HepG2 (cell line): ENCODE results near the gene STAP2. TPM values are rescaled to one million over a fixed set of nuclear protein-coding genes. Genes with fewer than 3 reads are reported as not detected.

Source experiments
- ATAC-seq: fragments of 200-7000 bp; cut with Tn5 transposase; 3 replicates; pipeline ENCODE4 v1.9.1; 2020; ENCODE audit warnings: mild to moderate bottlenecking, moderate library complexity
- BruUV-seq: library from RNA; stranded (reverse); fragments of 400-500 nt; replicated peaks from 2 replicates; lab custom pipeline; 2021; lab: Mats Ljungman, UMichigan
- CTCF ChIA-PET: fragments of 300-600 bp; formaldehyde crosslinking; extraction: SDS; loops from one replicate; lab custom pipeline; 2021; ENCODE audit warnings: low total read pairs, inconsistent platforms, low intra/inter-chr PET ratio; lab: Yijun Ruan, JAX
- POLR2A ChIA-PET: fragments of 350-600 bp; sonication (Branson Sonifier 250); formaldehyde crosslinking; loops from one replicate; lab custom pipeline; 2020; ENCODE audit warnings: antibody characterized with exemption, inconsistent platforms; lab: Yijun Ruan, JAX
- DNase-seq: peaks from one replicate; pipeline ENCODE4 v3.0.0-alpha.2; 2015; ENCODE audit warnings: low spot score
- FAIRE-seq: peaks from 3 replicates; lab custom pipeline; 2011; peaks lifted over from hg19 to GRCh38; lab: Jason Lieb, UNC
- H2AFZ ChIP-seq: one replicate; pipeline ENCODE4 v1.6.1; 2011; ENCODE audit warnings: low read length, inconsistent platforms
- H3K27ac ChIP-seq: fragments of 300-600 bp; 3 replicates; pipeline ENCODE4 v1.8.0; 2011; ENCODE audit warnings: mixed run types, mild to moderate bottlenecking, mixed read lengths, low read length, inconsistent platforms; ENCODE audit not compliant: insufficient read depth; ENCODE audit errors: extremely low read length
- H3K27me3 ChIP-seq, 2 experiments: fragments of 200-600 bp in 1 of 2; 2 replicates in 1 of 2; 3 replicates in 1 of 2; pipeline versions ENCODE4 v1.6.0 to v1.8.0; 2011; ENCODE audit warnings: low read length in 2 of 2, mild to moderate bottlenecking in 2 of 2, moderate library complexity in 2 of 2, inconsistent platforms in 1 of 2; ENCODE audit not compliant: insufficient read depth in 2 of 2, control insufficient read depth in 1 of 2
- H3K36me3 ChIP-seq, 2 experiments: fragments of 200-600 bp in 1 of 2; replicated peaks in 1 of 2; 2 replicates in 1 of 2; 3 replicates in 1 of 2; pipeline versions ENCODE4 v1.5.1 to v1.8.0; 2011; ENCODE audit warnings: low read length in 2 of 2, inconsistent platforms in 1 of 2; ENCODE audit not compliant: insufficient read depth in 2 of 2, control insufficient read depth in 1 of 2
- H3K4me1 ChIP-seq: 2 replicates; pipeline ENCODE4 v1.5.1; 2012; ENCODE audit warnings: low read length, inconsistent platforms; ENCODE audit not compliant: insufficient read depth
- H3K4me2 ChIP-seq: 2 replicates; pipeline ENCODE4 v1.6.0; 2011; ENCODE audit warnings: low read depth, low read length, inconsistent platforms
- H3K4me3 ChIP-seq, 3 experiments: fragments of 200-600 bp in 1 of 3; sonication (generic), shearing (Covaris generic) in 1 of 3; replicated peaks in 1 of 3; 2 replicates each; pipeline ENCODE4 v1.5.1; 2011 to 2016; ENCODE audit warnings: low read length in 3 of 3, inconsistent platforms in 2 of 3, low read depth in 2 of 3, mild to moderate bottlenecking in 2 of 3, control low read depth in 1 of 3, mixed read lengths in 1 of 3; ENCODE audit not compliant: insufficient read depth in 1 of 3
- H3K79me2 ChIP-seq: one replicate; pipeline ENCODE4 v1.6.1; 2011; ENCODE audit warnings: low read length, inconsistent platforms; ENCODE audit not compliant: insufficient read depth
- H3K9ac ChIP-seq: 2 replicates; pipeline ENCODE4 v1.6.0; 2011; ENCODE audit warnings: mild to moderate bottlenecking, low read depth, low read length, inconsistent platforms; ENCODE audit not compliant: insufficient read depth
- H3K9me3 ChIP-seq: 2 replicates; pipeline ENCODE4 v1.5.1; 2012; ENCODE audit warnings: mild to moderate bottlenecking, low read length
- H4K20me1 ChIP-seq: 2 replicates; pipeline ENCODE4 v1.6.0; 2011; ENCODE audit warnings: inconsistent platforms, mild to moderate bottlenecking, low read length, moderate library complexity; ENCODE audit not compliant: insufficient read depth
- AGO2 ChIP-seq: fragments of 200-400 bp; formaldehyde crosslinking; optimal IDR thresholded peaks from 2 replicates; pipeline ENCODE3; 2017; ENCODE audit warnings: mild to moderate bottlenecking, low read depth, low read length, moderate library complexity
- GATAD2A ChIP-seq: IDR thresholded peaks from 2 replicates; pipeline ENCODE4 v1.6.1; 2016
- GLMP ChIP-seq: sonication (generic); formaldehyde crosslinking; IDR thresholded peaks from 2 replicates; pipeline ENCODE4 v1.9.0; 2021; ENCODE audit warnings: missing genetic modification reagents, mild to moderate bottlenecking, borderline replicate concordance
- IRF2 ChIP-seq: IDR thresholded peaks from 2 replicates; pipeline ENCODE4 v1.6.1; 2018; ENCODE audit warnings: missing genetic modification reagents, missing compliant biosample characterization
- JDP2 ChIP-seq: sonication (generic); formaldehyde crosslinking; IDR thresholded peaks from 2 replicates; pipeline ENCODE4 v1.8.1; 2022; ENCODE audit warnings: missing genetic modification reagents, borderline replicate concordance
- JUN ChIP-seq: sonication (generic); formaldehyde crosslinking; IDR thresholded peaks from 2 replicates; pipeline ENCODE4 v1.4.0; 2020; ENCODE audit warnings: mild to moderate bottlenecking, missing genetic modification reagents
- KDM3A ChIP-seq: IDR thresholded peaks from 2 replicates; pipeline ENCODE4 v1.6.1; 2018; ENCODE audit warnings: low read depth, missing compliant biosample characterization
- LRRFIP1 ChIP-seq: sonication (generic); formaldehyde crosslinking; conservative IDR thresholded peaks from 2 replicates; pipeline ENCODE4 v1.4.0; 2020; ENCODE audit warnings: missing genetic modification reagents
- MEIS1 ChIP-seq: sonication (generic); formaldehyde crosslinking; IDR thresholded peaks from 2 replicates; pipeline ENCODE4 v1.9.0; 2021; ENCODE audit warnings: mild to moderate bottlenecking, missing genetic modification reagents, moderate library complexity, borderline replicate concordance
- NFIB ChIP-seq: sonication (generic); formaldehyde crosslinking; IDR thresholded peaks from 2 replicates; pipeline ENCODE4 v1.9.0; 2021; ENCODE audit warnings: missing genetic modification reagents, mild to moderate bottlenecking, borderline replicate concordance
- RBM22 ChIP-seq: fragments of 200-400 bp; formaldehyde crosslinking; optimal IDR thresholded peaks from 2 replicates; pipeline ENCODE3; 2017; ENCODE audit warnings: mild to moderate bottlenecking, low read length, moderate library complexity
- SNAPC2 ChIP-seq: sonication (generic); formaldehyde crosslinking; IDR thresholded peaks from 2 replicates; pipeline ENCODE4 v1.8.1; 2022; ENCODE audit warnings: mild to moderate bottlenecking, missing genetic modification reagents
- SYNCRIP ChIP-seq: fragments of 200-400 bp; formaldehyde crosslinking; IDR thresholded peaks from 2 replicates; pipeline ENCODE4 v1.6.1; 2018; ENCODE audit warnings: mild to moderate bottlenecking, low read depth, low read length; ENCODE audit not compliant: insufficient read depth
- ZKSCAN8 ChIP-seq: IDR thresholded peaks from 2 replicates; pipeline ENCODE4 v1.6.1; 2016; ENCODE audit warnings: borderline replicate concordance, missing genetic modification reagents, missing compliant biosample characterization
- ZNF382 ChIP-seq: sonication (generic); formaldehyde crosslinking; IDR thresholded peaks from 2 replicates; pipeline ENCODE4 v1.5.0; 2020; ENCODE audit warnings: missing genetic modification reagents, mild to moderate bottlenecking, borderline replicate concordance
- WGBS: methylation state at CpG from one replicate; pipeline ENCODE4 v1.1.6; 2017; ENCODE audit warnings: low lambda C conversion rate; 5-methylcytosine and 5-hydroxymethylcytosine counted together
- in situ Hi-C: cut with HindIII; loops from 2 replicates; pipeline ENCODE4 v1.10.0; 2017; ENCODE audit warnings: low pct_unique_long_range_greater_than_20kb; ENCODE audit not compliant: extremely low pct_ligation_motif_present
- intact Hi-C: fragments of 100-400 bp; cut with micrococcal nuclease; formaldehyde crosslinking; loops from one replicate; pipeline ENCODE4 v1.10.0; 2022; ENCODE audit not compliant: unreplicated experiment
- polyA plus RNA-seq, 8 experiments: library from polyadenylated mRNA; depleted of rRNA in 3 of 8; stranded (reverse) in 7 of 8; unstranded in 1 of 8; fragments of >200 nt; fragmentation: Illumina TruSeq in 4 of 8; extraction: Trizol in 4 of 8; gene quantifications; 2 replicates each; pipeline versions ENCODE4 v1.2.1 to v1.2.3, GENCODE V29; 2011 to 2016; ENCODE audit warnings: low read depth in 4 of 8, missing spikeins in 1 of 8, mixed read lengths in 1 of 8; ENCODE audit not compliant: insufficient read depth in 1 of 8
- total RNA-seq, 5 experiments: library from RNA; depleted of rRNA; stranded (reverse); fragments of >200 nt; fragmentation: Illumina TruSeq; extraction: Trizol; gene quantifications; 2 replicates each; pipeline ENCODE4 v1.2.3, GENCODE V29; 2016; ENCODE audit warnings: low read depth in 1 of 5
- TF ChIP-seq, protein P1 (sequence below): sonication (generic); formaldehyde crosslinking; IDR thresholded peaks from 2 replicates; pipeline ENCODE4 v1.4.0; 2020; ENCODE audit warnings: mild to moderate bottlenecking, missing genetic modification reagents

The STAP2 gene
- total and polyA plus RNA-seq, 2 of the 13 experiments (the other 11 are each of a cell fraction or from before 2014, with no cell fraction given) = 39.0 to 43.7 TPM

DNA sequence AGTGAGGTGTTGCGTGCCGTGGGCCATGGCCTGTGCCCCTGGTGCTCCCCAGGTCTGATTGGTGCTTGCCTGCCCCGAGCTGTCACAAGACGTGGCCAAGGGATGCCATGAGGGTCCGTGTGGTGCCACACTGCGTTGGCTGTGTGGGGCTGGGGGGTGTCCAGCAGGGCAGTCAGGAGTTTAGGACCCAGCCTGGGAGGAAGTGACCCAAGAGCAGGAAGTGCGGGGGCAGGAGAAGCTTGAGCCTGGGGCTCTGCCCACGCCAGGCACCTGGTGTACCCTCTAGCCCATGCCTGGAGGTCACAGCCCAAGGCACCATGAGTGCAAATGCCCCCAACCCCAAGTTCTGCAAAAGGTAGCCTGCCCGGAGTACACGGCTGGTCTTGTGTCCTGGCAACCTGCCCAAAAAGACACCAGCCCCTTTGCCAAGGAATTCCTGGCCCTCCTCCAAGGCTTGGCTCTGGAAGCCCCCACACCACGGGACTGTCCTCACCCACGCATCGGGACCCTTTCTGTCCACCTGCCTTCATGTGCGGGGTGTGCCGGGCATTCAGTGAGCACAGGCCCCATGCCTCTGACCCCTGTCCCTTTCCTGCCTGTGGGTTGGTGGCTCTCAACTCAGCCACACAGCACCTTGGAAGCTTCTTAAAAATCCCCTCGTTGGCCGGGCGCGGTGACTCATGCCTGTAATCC is 29.6 kb upstream of the STAP2 start (continued):
- TF ChIP-seq MEIS1 (CRISPR knock-in tag) (no peak), NFIB (CRISPR knock-in tag) (no peak), ZNF382 (no peak), RBM22 (no peak), LRRFIP1 (CRISPR knock-in tag) (no peak), AGO2 (peak; percentile 32)

- no peaks in the 10 kb centered on the region for H3K27me3 ChIP-seq
- H3K9ac ChIP-seq = no peak overlapping the region
- H3K36me3 ChIP-seq = peaks cover 28 to 57% of the 10 kb centered on the region in 2 experiments; a peak in 4 of 5 replicates
- H3K79me2 ChIP-seq = peaks cover 20% of the 10 kb centered on the region
- no TSS peak for BruUV-seq
- H4K20me1 ChIP-seq = no peaks in the 10 kb centered on the region
- in situ Hi-C loops (no loop called here), intact Hi-C loops (no loop called here)
- H3K27ac ChIP-seq = no peak overlapping the region
- no peak overlapping the region for H3K4me3 ChIP-seq
- 97% methylated on average over 5 of the region's 13 CpGs for WGBS
- DNase-seq = no peak
- no peak for FAIRE-seq
- no peak for ATAC-seq
- no peaks in the 10 kb centered on the region for H3K9me3 ChIP-seq
- POLR2A ChIA-PET = no interaction called here
- no peak overlapping the region for H2AFZ ChIP-seq
- CTCF ChIA-PET = no interaction called here
- H3K4me2 ChIP-seq = no peak overlapping the region
- no peaks in the 10 kb centered on the region for H3K4me1 ChIP-seq
- TF ChIP-seq GATAD2A (CRISPR knock-in tag) (no peak), JDP2 (no peak), JUN (CRISPR knock-in tag) (no peak), SNAPC2 (CRISPR knock-in tag) (no peak), GLMP (CRISPR knock-in tag) (no peak), KDM3A (no peak), SYNCRIP (no peak), IRF2 (CRISPR knock-in tag) (no peak), ZKSCAN8 (CRISPR knock-in tag) (no peak)
- TF ChIP-seq, protein P1, sequence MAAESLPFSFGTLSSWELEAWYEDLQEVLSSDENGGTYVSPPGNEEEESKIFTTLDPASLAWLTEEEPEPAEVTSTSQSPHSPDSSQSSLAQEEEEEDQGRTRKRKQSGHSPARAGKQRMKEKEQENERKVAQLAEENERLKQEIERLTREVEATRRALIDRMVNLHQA (CRISPR knock-in tag) = no peak
Observed at GRCh38 chr19:4367781-4368127, 29.1 kb upstream of the STAP2 start.
